GM19438 (cell line): Measurements from ENCODE around the gene ACKR3.

ENCODE experiments used
- ATAC-seq: cut with Tn5 transposase; IDR thresholded peaks from one replicate; pipeline ENCODE4 v1.9.1; 2021; ENCODE audit warnings: low read depth; ENCODE audit not compliant: unreplicated experiment

The ACKR3 gene

DNA sequence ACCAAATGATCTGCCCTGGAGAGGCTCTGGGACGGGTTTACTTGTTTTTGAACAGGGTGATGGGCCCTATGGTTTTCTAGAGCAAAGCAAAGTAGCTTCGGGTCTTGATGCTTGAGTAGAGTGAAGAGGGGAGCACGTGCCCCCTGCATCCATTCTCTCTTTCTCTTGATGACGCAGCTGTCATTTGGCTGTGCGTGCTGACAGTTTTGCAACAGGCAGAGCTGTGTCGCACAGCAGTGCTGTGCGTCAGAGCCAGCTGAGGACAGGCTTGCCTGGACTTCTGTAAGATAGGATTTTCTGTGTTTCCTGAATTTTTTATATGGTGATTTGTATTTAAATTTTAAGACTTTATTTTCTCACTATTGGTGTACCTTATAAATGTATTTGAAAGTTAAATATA, 11.9 kb downstream of the ACKR3 start:
- ATAC-seq, result no peak

DNA sequence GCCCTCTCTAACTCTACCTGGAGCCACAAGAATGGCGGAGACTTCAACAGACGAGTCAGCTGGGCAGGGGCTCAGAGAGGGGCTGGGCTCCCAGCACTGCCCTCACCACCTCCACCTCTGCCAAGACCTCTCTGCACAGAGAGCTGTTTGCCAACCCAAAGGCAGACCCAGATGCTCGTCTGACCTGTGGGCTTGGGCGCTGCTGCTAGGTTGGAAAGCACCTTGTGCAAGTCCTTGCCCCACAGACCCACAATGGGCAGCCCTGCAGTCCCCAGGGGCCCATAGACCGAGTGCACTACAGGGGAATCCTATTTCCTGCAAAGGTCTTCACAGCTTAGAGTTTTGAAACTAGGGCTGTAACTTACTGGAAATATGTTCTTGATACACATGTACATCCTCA, 13.3 kb downstream of the ACKR3 start:
- ATAC-seq, result no peak

DNA sequence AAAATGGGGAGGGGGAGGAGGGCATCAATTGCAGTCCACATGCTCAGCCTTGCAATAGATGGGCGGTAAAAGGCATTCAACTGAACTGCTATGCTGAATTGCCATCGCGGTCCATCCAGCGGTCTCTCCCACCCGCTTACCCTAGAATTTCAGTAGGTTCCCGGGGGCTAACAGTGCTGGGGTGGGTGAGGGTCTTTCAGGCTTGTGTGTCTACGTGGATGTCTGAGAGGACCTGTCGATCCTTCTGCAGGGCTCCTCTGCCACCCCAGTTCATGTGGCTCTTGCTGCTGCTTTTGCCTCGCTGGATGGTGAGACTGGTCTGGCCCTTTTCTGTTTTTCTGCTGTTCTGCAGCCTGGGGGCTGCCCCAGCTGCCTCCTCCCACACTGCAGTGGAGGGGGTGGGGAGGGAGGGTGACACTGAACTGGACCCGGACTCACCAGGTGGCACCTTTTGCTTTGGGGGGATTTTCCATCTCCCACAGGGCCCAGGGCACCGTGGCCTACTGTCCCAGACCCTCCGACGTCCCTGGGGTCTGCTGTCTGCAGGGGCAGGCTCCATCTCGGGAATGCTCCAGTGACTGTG, 14.1 kb downstream of the ACKR3 start:
- no peak for ATAC-seq

DNA sequence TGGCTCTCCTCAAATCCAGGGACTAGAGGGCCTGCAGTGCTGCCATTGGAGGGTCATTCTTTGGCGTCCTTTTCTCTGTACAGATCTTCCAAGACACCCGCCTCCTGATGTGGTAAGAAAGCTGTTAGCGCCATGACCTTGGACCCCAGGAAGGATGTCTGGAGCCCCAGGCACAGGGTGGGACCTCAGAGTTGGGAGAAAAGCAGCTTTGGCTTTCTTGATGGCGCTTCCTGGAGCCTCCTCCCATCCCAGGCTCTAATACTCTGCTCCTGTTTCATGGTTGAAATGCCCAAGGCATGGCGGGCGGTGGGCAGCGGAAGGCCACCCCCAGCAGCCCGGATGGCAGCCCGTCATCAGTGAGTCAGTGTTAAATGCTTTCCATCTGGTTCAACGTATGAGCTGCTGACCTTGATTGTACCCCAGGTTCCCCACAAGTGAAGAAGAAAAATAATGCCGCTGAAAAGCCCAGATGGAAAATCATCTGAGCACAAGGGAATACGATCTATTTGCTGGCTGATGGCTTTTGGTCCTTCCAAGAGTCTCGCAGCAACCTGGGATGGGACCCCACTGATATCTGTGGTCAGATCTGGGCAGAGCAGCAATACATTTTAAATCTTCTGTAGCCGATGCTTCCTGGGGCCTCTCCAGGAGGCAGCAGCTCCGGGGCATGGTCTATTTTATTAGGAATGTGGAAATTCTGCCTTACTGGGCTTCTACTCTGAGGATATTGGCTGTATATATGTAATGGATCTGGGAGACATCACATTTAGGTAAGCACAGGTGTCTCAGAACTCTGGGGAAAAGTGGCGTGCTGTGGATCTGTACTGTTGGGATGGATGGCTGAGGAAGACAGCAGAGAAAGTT, 15.1 kb downstream of the ACKR3 start:
- ATAC-seq, result no peak

DNA sequence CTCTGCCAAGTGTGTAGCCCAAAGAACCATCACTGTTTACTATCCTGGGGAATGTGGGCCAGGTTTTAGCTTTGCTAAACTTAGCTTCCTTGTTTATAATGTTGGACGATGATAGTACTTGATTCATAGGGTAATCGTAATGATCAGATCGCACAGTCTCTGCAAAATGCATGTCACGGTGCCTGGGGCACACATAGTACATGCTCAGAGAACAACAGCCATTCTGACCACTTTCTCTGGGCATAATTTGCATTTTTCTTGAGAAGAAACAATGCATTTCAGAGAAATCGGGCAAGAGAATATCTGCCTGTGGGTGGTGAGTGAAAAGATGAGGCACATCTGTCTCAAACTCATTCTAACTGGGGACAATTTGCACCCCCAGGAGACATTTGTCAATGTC, 16.3 kb downstream of the ACKR3 start:
- ATAC-seq, result no peak

DNA sequence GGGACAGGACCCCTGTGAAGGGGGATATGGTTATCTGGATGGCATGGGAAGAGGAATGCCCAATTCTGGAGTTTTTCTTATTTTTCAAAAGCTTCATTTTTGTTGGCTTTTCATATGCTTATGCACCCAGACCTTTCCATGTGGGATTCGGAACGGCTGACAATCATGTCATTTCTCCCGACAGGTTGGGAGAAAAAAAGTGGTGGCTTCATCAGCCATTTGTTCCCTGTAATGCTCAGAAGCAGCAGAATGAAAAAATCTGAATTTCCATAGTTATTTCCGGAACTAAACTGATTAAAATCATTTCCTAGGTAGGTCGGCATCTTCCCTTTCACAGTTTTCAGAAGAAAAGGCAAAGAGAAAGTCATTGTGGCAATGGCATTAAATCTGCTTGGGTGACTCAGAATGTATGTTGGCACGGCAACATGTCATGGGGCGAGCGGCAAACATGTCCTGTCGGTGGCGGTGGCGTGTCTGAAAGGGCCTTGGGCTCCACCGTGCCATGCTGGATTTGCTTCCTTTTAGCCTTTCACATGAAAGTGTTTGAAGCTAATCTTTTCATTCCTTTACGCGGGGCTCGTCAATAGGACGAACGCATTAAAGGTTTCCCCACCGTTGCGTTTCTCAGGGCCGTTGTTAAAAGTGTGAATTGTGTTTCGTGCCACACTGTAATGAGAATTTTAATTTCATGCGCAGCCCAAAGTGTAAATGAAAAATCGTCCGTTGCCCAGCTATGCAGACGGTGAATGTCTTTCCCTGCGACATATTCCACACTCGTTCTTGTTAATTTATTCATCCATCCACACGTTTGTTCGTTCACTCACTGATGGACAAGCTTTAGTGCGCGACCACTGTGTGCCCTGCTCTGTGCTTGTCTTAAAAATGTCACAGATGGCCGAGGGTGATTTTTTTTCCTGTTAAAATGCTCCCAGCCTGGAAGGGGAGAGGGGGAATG, 18.5 kb downstream of the ACKR3 start:
- ATAC-seq, result no peak

DNA sequence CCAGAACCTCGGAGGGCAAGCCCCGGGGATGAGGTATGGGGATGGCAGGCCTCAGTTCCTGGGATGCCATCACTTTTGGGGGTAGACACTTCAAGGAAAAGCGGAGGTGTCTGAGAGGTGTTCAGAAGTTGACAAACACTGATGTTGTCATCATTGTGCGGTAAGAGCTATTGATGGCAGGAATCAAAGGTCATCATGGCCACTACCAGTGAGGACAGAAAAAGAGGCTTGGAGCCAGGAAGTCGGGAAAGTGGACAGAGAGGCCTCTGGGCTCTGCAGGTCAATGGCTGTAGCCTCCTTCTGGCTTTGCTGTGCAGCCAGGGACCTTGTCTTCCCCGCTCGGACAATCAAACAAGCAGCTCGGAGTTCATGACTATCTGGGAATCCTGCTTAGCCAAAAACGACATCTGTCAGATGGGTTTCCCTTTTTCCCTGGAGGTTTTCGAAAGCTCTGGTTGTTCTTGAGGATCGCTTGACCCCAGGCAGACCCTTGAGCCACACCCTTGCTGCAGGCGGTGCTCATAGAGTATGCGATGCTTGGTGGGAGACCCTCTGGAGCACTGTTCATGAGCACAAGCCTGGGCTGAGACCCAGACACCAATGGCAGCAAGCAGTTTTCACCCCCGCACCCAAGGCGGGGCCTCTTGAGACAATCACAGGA, 19.4 kb downstream of the ACKR3 start:
- no peak for ATAC-seq

DNA sequence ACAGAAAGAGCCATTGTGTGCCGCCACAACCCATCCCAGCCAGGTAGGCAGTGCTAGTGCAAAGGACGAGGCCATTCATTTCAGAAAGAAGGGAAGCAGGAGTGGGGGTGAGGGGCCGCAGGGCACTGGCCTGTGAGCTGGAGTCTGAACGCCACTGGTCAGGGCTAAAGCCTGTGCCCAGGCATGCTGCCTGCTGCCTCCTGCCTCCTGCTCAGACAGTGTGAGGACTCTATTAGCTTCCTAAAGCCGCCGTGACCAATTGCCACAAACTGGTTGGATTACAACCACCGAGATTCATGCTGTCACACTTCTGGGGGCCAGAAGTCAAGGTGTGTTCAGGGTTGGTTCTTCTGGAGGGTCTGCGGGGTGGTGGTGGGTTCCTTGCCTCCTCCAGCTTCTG, 21.2 kb downstream of the ACKR3 start:
- no peak for ATAC-seq

DNA sequence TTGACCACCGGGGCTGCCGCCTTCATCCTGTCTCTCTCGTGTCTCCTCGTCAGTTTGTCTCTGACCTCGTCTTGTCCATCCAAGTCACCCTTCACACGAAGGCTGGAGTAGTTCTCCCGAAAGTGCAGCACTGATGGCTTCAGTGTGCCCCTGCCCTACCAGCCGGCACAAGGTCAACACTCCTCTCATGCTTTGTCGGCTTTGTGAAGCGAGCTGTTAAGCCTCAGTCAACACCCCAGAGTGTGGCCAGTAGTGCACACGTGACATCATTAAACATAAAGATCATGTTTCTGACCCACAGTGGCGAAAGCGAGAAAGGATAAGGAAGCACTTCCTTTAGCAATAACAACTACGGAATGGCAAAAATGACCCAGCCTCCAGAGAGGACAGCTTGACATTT, 23.2 kb downstream of the ACKR3 start:
- ATAC-seq, result no peak

DNA sequence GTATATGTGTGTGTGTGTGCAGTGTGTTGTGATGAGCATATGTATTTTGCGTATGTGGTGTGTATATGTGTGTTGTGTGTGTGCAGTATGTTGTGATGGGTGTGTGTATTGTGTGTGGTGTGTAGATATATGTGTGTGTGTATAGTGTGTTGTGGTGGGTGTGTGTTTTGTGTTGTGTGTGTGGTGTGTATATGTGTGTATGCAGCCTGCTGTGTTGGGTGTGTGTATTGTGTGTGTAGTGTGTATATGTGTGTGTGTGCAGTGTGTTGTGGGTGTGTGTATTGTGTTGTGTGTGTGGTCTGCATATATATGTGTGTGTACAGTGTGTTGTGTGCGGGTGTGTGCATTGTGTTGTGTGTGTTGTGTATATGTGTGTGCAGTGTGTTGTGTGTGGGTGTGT, 23.9 kb downstream of the ACKR3 start:
- ATAC-seq, result no peak

DNA sequence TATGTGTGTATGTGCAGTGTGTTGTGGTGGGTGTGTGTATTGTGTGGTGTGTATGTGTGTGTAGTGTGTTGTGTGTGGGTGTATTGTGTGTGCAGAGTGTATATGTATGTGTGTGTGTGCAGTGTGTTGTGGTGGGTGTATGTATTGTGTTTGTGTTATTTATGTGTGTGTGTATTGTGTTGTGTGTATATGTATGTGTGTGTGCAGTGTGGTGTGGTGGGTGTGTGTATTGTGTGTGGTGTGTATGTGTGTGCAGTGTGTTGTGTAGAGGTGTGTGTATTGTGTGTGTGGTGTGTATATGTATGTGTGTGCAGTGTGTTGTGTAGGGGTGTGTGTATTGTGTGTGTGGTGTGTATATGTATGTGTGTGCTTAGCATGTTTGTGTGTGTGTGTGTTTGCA, 24.3 kb downstream of the ACKR3 start:
- ATAC-seq, result no peak

DNA sequence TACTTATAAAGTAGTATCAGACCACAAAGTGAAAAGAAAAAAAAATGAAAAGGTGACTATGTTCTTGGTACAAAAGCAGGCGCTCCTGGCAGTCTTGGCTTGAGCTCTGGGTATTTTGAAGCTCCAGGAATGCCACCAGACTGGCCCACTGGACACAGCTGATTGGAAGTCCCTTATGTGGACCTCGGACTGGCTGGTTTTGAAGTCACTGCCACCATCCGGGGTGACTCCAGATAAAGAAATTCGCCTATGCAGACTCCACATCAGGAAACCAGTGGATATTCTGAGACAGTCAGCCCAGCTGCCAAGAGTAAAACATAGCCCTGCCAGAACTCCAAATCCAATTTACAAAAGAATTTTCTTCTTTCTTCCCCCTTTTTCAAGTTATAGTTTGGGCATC, 28.0 kb downstream of the ACKR3 start:
- ATAC-seq, result no peak

DNA sequence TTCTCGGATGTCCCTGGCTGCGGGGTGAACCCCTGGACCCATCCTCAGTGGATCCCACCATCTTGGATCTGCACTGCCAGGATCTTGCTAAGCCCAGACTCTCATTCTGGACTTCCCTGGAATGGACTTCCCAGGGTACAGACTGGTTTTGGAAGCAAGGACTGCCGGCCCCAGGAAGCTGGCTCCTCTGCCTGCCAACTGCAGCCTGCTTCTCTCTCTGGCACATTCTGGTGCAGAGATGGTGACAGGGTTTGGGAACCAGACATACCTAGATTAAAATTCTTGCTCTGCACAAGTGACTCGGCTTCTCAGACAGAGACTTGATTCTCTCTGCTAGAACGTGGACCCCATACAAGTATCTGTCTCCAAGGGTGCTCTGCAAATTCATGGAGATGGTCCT, 29.4 kb downstream of the ACKR3 start:
- ATAC-seq, result no peak

DNA sequence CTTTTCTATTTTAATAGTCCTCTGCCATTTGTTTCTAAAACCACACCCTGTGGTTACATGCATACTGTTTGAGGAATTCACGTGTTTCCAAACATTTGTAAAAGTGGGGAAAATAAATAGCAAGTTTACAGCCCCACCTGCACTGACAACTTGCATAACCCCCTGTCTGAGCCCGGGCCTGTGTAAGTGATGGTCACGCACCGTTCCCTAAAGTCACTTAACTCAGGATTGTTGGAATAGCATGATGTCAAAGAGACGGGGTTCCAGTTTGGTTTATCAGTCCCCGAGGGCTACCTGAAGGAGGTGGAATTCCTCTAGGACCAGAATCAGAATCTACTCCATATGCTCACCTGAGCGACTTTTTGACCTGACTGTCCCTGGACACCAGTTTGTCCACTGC, 30.5 kb downstream of the ACKR3 start:
- ATAC-seq, result no peak

DNA sequence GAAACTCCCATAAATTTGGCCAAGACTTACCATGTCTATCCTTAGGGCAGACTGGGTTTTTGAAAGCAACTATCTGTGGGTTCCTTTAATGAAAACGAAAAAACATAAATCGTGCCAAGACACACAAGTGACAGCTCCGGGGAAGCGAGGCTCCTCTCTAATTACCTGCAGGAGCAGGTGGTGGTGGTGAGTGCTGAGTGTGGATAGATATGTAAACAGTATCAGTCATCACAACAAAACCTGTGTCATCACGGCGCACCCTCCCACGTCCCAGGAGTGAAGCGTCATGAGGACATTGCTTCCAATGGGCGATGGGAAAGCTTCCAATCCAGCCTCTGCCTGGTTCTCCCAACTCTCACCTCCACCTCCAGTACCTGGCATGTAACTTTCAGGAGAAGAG, 31.3 kb downstream of the ACKR3 start:
- no peak for ATAC-seq

DNA sequence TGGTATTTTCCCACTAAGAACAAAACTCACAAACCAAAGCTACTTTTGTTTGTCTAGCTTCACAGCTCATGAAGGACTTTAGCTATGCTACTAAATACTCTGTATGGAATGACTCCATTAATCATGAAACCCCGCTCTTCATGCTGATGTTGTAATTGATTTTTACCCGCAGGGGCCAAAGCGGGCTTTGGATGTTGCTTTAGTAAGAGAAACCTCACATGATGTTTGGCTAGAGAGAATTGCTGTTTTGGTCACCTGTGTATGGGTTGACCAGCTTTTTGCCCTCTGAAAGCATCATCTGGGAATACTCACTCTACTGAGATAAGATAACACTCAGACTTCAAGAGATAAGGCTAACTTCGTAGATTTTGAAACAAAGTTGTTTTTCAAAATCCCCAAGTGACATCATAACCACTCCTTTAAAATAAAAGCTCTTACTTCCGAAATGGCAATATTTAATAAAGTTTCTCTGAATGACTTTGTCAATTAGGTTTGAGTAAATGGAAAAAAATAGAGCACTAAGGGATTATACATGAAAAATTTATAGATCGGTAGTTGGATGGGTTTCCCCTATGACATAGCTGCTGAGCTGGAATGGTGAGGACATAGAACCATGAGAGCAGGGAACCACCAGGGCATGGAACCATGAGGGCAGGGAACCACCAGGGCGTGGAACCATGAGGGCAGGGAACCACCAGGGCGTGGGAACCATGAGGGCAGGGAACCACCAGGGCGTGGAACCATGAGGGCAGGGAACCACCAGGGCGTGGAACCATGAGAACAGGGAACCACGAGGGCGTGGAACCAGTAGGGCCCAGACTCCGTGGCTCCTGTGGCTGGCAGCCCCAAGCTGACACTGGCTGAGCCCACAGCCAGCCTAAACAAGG, 31.9 kb downstream of the ACKR3 start:
- no peak for ATAC-seq

DNA sequence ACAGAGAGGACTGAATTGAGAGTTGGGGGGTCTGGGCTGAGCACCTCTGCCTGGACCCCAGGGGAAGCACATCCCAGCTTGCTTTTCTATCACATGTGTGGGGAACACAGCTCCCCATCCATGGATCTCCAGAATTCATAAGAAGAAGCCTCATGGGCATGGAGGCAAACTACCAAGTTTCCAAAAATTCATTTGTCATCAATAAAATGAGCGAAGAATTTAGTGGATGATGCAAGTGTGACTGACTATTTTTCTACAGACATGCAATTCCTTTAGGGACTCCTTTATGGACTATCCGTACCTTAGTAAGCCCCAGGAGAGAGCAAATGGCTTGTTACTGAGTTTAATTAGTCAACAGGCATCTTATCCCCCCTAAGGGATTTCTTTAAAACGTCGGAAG, 33.1 kb downstream of the ACKR3 start:
- no peak for ATAC-seq

DNA sequence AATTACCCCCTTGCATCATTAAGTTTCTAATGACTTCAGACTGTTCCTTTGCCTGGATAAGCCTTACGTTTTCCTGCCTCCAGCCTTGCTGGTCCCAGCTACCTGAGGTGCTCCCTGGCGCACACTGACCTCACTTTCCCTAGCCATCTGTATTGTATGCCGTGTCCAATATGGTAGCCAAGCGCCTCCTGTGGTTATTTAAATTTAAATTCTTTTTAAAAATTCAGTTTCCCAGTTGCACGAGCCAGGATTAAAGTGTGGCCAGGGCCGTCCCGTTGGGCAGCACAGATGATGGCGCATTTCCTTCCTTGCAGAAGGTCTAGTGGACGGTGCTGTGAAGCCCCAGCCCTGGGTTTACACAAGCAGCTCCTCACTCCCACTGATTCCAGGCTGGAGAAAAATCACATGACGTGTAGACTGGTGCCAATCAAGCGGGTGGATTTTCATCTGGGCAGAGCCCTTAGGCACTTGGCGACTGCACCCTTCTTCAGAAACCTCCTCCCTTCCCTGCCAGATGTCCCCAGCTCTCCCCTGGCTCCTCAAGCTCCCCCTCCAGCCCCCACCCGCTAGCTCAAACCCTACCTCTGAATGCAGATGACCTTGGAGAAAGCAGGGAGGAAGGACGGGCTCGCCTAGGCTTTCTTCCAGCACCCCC, 33.9 kb downstream of the ACKR3 start:
- ATAC-seq, result no peak

DNA sequence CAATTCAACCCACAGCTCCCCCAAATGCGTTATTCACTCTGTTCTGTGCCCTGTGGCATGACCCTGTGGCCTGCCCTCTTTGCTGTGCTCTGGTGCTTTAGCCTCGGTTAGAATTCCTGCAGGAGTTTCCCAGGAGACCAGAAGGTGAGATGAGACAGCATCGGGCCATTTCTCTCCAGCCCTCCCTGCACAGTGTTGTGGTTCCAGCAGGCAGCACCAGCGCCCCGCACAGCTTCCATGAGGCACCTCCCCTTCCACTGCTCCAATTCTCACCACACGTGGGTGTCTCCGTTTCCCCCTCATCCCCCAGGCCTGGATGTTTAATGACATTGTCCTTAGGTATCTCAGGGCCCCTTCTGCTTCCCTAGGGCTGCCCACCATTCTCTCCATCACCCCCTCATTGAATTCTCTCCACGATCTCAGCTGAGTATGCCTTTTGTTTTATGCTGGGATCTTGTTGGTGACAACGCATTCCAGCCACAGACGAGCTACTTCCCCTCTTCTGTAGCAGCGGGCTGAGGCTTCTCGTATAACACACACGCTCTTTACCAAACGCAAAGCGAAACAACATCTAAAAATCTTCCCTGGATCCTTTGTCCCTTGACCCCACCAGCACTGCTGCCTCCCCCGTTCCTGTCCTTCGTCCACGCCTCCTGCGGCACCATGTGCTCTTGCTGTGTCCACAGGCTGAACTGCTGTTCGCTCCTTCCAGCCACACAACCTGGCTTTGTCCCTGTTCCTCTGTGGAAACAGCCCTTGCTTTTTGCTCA, 35.1 kb downstream of the ACKR3 start:
- no peak for ATAC-seq
